Body of pancreas (tissue), 4 donors: Measurements from ENCODE around the gene SEMA3D.

Experiments
- POLR2A ChIP-seq, 3 donors: fragments of 450-650 bp; IDR thresholded peaks; one replicate each; pipeline ENCODE4 v1.6.1; 2016; ENCODE audit warnings: antibody characterized with exemption in 3 of 3, mild to moderate bottlenecking in 2 of 3
- TF ChIP-seq, protein P1 (sequence below), 7 experiments: fragments of 450-650 bp in 4 of 7; fragments of 200-600 bp in 3 of 7; sonication (generic) in 3 of 7; IDR thresholded peaks; one replicate each; pipeline ENCODE4 v1.5.1; 2016 to 2019; ENCODE audit warnings: antibody characterized with exemption in 7 of 7

DNA sequence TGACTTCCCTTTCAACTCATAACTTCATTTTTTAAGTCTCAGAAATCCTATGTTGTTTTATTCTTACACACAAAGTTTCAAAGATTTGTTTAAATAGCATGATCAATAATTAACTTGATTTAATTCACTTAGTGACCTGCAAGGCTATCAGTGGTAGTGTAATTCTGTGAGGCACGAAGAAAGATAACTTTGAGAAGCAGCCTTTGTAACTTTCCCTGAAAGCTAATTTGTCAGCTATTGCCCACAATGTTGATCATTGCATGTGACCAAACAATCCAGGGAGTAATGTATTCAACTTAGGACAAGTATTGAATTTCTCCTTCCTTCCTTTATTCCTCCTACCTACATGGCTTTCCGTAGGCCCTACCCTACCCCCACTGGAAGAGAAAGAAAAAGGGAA, 111.0 kb downstream of the SEMA3D start:
- TF ChIP-seq, protein P1, sequence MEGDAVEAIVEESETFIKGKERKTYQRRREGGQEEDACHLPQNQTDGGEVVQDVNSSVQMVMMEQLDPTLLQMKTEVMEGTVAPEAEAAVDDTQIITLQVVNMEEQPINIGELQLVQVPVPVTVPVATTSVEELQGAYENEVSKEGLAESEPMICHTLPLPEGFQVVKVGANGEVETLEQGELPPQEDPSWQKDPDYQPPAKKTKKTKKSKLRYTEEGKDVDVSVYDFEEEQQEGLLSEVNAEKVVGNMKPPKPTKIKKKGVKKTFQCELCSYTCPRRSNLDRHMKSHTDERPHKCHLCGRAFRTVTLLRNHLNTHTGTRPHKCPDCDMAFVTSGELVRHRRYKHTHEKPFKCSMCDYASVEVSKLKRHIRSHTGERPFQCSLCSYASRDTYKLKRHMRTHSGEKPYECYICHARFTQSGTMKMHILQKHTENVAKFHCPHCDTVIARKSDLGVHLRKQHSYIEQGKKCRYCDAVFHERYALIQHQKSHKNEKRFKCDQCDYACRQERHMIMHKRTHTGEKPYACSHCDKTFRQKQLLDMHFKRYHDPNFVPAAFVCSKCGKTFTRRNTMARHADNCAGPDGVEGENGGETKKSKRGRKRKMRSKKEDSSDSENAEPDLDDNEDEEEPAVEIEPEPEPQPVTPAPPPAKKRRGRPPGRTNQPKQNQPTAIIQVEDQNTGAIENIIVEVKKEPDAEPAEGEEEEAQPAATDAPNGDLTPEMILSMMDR (IDR thresholded peaks at IDR 0.05) = no peak
- no peak for TF ChIP-seq POLR2A (IDR thresholded peaks at IDR 0.05)
